ENCODE measurements around the gene PREX1. TPM values are rescaled to one million over a fixed set of nuclear protein-coding genes. Genes with fewer than 3 reads are reported as not detected.

PREX1 gene, protein sequence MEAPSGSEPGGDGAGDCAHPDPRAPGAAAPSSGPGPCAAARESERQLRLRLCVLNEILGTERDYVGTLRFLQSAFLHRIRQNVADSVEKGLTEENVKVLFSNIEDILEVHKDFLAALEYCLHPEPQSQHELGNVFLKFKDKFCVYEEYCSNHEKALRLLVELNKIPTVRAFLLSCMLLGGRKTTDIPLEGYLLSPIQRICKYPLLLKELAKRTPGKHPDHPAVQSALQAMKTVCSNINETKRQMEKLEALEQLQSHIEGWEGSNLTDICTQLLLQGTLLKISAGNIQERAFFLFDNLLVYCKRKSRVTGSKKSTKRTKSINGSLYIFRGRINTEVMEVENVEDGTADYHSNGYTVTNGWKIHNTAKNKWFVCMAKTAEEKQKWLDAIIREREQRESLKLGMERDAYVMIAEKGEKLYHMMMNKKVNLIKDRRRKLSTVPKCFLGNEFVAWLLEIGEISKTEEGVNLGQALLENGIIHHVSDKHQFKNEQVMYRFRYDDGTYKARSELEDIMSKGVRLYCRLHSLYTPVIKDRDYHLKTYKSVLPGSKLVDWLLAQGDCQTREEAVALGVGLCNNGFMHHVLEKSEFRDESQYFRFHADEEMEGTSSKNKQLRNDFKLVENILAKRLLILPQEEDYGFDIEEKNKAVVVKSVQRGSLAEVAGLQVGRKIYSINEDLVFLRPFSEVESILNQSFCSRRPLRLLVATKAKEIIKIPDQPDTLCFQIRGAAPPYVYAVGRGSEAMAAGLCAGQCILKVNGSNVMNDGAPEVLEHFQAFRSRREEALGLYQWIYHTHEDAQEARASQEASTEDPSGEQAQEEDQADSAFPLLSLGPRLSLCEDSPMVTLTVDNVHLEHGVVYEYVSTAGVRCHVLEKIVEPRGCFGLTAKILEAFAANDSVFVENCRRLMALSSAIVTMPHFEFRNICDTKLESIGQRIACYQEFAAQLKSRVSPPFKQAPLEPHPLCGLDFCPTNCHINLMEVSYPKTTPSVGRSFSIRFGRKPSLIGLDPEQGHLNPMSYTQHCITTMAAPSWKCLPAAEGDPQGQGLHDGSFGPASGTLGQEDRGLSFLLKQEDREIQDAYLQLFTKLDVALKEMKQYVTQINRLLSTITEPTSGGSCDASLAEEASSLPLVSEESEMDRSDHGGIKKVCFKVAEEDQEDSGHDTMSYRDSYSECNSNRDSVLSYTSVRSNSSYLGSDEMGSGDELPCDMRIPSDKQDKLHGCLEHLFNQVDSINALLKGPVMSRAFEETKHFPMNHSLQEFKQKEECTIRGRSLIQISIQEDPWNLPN (N-terminal part only)
- 8.1 and 13.1 TPM in 2 replicates for total RNA-seq

DNA sequence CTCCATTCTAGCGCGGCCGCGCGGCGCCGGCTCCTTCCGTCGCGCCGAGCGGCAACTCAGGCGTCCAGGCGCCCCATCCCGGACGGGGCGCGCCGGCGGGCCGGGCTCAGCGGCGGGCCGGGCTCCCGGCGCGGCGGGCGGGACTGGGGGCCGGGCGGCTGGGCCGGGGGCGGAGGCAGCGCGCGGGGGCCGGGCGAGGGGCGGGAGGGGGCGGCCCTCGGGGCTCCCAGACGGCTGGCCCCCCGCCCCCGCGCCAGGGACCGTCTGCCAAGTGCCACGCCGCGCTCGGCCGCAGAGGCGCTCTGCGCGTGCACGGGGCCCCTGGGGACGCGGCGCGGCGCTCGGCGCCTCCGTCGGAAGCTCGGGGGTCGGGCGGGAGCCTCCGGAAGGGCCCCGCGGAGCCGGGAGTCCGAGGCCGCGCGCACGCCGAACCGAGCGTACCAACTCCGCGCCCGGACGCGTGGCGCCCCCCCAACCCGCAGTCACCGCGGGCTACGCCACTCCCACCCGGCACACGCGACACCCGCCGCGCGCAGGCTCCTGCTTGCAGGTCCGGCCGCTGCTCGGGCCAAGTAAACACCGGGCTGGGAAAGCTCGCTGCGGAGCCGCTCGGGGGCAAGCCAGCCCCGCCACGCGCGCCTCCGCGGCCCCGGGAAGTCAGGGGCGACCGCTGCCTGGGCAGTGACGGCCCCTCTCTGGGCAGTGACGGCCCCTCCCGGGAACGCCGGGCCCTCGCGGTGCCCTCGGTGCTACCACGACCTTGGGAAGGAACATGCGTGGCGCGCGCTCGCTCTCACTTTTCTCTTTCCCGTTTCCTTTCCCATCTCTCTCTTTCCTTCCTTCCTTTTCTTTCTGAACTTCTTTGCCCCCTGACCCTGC is at the start of gene PREX1:
TSS of gene PREX1 (minus strand) at position 145 of the 879 bp plus-strand sequence. CDS start at position 6, 139 bp downstream.

Other genes starting within 250 kb of the PREX1 start
- 47.1 and 50.5 TPM in 2 replicates for gene ARFGEF2, start 93.7 kb upstream of the PREX1 start, total RNA-seq
- gene CSE1L, start 218.3 kb upstream of the PREX1 start, total RNA-seq = 41.5 and 47.1 TPM in 2 replicates